HG03520 (cell line): ENCODE measurements around the gene ADGRD1.

Experiments
- ATAC-seq: cut with Tn5 transposase; IDR thresholded peaks from one replicate; pipeline ENCODE4 v1.9.1; 2021; ENCODE audit warnings: mild to moderate bottlenecking, moderate library complexity; ENCODE audit not compliant: unreplicated experiment

The ADGRD1 gene

GRCh38 chr12:131020326-131021153 lies 66.8 kb downstream of the ADGRD1 start:
- no peak for ATAC-seq

DNA sequence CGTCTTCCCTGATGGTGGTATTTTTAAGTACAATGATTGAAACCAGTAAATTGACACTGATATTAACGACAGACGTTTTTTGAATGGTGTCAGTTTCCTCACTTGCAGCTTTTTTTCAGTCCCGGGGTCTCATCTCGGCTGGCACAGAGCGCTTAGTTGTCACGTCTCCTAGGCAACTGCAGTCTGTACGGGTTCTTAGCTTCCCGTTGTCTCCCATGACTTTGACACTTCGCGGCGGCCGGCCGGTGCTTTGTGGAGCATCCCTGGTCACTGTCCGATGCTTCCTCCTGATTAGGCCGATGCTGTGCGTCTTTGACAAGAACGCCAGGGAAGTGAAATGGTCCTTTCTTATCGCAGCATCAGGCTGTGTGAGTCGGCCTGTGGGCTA lies 67.4 kb downstream of the ADGRD1 start:
- ATAC-seq: no peak

- no peak for ATAC-seq
Observed at GRCh38 chr12:131024026-131024425, 70.3 kb downstream of the ADGRD1 start.

DNA sequence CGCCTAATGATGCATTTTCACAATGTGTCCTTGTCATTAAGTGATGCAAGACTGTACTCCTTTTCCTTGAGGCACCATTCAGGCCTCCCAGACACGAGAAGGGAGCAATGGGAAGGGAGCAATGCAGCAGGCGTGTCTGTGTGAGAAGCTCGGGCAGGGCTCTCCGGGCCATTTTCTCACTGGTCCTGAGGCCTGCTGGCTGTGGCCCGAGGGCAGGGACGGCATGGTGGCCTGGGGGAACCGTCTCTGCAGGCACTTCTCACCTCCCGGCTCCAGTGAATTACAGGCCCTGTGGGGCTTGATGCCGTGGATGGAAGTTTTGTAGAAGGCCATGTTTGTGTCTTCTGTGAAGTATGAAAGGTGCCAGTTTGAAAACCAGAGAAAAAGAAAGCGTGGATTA lies 71.0 kb downstream of the ADGRD1 start:
- ATAC-seq: no peak

GRCh38 chr12:131025234-131025633 lies 71.5 kb downstream of the ADGRD1 start:
- no peak for ATAC-seq

GRCh38 chr12:131025939-131026702 lies 72.4 kb downstream of the ADGRD1 start:
- no peak for ATAC-seq

DNA sequence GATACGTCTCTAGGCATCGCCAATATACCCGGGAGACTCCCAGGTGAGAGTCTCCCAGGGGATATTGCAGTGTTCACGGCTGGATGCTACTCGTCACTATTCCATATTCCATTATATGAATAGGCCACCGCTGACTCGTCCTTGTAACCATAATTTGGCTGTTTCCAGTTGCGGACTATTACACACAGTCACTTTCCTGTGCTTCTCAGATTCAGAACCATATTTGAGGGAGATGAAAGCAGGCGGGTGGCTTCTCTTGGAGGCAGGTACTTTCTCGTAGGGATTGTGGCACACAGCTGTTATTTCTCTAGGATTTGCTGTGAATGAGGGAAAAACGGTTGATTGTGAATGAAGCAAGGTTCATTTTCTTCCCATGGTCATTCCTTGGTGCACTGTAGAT lies 73.0 kb downstream of the ADGRD1 start:
- ATAC-seq: no peak

GRCh38 chr12:131027264-131027663 lies 73.6 kb downstream of the ADGRD1 start:
- ATAC-seq: no peak

DNA sequence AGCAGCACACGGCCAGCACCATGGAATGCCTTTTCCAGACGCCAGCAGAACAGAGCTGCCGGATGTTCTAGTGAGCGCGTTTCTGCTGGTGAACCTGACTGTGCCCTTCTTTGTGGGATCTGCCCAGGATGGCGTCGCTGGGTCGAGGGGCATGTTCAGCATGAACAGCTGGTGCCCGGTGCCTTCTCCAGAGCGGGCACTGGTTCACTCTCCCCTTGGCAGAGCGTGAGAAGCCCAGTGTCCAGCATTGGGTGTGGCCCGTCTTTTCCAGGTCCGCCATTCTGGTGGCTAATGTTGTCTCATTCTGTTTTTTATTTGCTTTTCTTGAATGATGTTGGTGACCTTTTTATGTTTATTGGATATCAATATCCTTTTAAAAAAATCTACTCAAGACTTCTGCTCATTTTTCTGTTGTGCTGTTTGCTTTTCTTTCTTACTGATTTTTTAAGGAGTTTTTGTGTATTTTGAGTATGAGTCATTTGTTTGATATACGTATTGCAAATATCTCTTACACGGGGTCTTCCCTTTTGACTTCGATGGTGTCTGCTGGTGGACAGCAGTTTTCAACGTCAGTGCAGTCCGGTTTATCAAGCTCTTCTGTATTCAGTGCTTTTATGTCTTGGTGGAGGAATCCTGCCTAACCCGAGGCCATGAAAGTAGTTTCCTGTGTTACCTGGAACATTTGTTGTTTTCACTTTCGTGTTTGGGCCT lies 74.3 kb downstream of the ADGRD1 start:
- ATAC-seq: no peak

GRCh38 chr12:131028587-131029338 lies 75.1 kb downstream of the ADGRD1 start:
- ATAC-seq: no peak

- no peak for ATAC-seq
Observed at GRCh38 chr12:131030472-131031328, 77.0 kb downstream of the ADGRD1 start.

GRCh38 chr12:131032082-131032750 lies 78.5 kb downstream of the ADGRD1 start:
- no peak for ATAC-seq

GRCh38 chr12:131033486-131033885 lies 79.8 kb downstream of the ADGRD1 start:
- no peak for ATAC-seq

DNA sequence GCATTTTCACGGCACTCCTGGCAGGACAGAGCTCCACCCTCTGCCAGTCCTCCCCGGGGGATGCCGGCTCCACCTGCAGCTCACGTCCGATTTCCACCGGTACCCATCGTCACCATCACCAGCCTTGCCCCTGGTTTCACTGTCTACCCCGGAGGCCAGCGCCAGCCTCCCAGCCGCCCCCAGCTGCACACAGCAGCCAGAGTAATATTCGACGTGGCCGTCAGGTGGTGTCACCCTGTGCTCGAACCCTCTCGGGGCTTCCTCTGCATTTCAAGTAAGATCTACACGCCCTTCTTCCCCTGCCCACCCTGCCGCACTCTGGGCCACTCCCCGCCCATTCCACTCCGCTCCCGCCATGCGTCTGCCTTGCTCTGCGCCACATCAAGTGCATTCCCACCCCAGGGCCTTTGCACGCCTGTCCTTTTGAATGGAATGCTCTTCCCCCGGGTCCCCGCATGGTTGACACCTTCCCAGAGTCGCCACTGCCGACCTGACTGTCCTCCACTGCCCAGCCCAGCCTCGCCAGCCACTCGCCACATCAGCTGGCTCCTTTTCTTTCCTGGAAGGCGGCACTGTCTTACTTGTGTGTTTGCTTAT lies 80.3 kb downstream of the ADGRD1 start:
- ATAC-seq: no peak

- no peak for ATAC-seq
Observed at GRCh38 chr12:131034631-131035244, 81.0 kb downstream of the ADGRD1 start.

GRCh38 chr12:131035245-131035681 lies 81.6 kb downstream of the ADGRD1 start:
- no peak for ATAC-seq

- no peak for ATAC-seq
Observed at GRCh38 chr12:131038159-131038558, 84.5 kb downstream of the ADGRD1 start.
